ENCODE results near the gene LMF1.
"Not testable (repeated sequence)": the region's sequence is repeated elsewhere in the genome, so short reads cannot be mapped to it uniquely, and the experiment has no call there.

Gene LMF1

GRCh38 chr16:891353-891740 lies 79.4 kb downstream of the LMF1 start:
- DNase-seq = no peak

DNA sequence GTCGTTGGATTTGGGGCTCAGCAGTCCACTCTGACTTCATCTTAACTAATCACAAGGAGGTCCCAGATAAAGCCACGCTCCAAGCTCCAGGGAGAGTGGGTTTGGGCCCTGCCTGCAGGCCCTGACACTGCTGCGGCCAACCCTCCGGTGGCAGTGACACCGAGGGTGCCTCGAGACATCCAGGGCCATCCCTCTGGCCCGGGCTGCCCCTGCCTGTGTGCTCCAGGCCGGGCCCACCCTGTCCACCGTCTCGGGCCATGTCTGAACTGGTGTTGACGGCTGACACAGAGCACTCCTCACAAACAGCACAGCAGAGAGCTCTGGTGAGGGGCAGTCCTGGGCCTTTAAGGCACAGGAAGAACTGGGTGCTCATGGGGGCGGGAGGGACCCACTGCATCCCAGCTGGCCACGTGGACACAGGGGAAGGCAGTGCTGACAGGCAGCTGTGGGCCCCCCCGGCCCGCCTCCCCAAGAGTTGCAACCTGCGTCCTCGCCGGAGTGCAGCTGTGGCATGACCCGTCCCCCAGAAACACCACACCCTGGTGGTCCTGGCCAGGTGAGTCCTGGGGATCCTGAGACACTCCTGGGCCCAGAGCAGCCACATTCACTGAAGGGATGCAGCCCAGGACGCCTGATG lies 80.0 kb downstream of the LMF1 start:
- DNase-seq = no peak

- no peak for DNase-seq
Measured at GRCh38 chr16:890217-890616, 80.6 kb downstream of the LMF1 start.

GRCh38 chr16:889586-889985 lies 81.2 kb downstream of the LMF1 start:
- DNase-seq = no peak

DNA sequence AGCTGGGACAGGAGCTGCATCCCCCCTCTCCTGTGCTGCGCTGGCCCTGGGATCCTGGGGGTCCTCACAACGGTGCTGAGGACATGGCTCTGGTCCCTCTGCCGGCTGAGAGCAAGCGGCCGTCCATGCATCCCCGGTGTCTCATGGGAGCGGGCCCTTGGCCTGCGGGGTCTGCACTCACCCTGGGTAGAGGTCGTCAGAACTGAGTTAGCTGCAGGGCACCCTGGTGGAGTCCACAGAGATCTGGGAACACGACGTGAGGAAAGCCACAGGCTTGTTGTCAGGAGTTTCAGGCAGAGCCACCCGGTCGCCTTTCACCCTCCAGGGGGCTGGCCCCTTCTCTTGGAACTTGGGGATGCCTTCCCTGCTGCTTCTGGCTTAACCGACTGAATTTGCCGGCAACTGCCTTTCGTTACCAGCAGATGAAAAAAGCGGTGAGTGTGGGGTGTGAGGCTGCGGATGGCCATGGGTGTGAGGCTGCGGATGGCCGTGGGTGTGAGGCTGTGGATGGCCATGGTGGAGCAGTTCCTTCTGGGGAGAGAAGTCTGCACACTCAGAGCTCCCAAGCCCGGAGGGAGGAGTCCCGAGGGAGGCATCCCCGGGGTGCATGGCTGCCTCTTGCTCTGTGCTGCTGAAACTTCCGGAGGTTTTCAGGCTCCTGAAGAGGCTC lies 81.7 kb downstream of the LMF1 start:
- DNase-seq = no peak

- DNase-seq = not testable (repeated sequence)
Measured at GRCh38 chr16:888456-888855, 82.3 kb downstream of the LMF1 start.

DNA sequence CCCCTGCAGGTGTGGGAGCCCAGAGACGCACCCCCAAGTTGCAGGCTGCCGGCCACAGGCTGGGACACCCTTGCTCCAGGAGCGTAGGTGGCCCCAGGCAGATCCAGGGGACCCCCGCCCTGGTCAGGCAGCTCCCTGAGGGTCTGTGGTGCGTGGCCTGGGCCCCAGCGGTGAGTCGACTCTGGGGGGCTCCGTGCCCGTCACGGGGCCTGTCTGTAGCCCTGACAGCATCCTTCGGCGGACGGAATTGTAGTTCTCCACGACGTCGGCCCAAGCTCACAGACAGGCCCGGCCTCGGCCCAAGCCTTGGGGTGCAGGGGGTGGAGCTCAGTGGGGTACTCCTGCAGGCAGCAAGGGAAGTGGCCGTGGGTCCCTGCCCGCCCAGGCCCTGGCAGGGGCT lies 82.9 kb downstream of the LMF1 start:
- DNase-seq = no peak

- DNase-seq = no peak
Measured at GRCh38 chr16:886802-887731, 83.7 kb downstream of the LMF1 start.

DNA sequence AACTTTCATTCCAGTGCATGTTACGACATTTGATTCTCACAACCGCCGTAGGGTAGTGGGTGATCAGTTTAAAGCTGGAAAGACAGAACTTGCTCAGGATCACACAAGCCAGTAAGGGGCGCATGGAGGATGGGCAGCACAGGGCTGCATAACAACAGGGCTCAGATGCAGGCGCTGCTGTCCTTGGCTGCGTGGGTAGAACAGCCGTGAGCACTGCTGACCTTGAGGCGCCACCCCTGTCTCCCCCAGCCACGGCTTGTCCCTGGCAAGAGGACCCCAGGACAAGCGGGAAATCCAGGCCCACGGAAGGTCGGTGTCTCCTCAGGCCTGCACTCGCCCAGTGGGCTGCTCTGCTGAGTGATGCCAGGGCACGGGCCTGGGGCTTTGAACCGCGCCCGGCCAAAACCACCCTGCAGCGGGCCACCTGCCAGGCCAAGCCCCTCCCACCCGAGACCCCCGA lies 84.7 kb downstream of the LMF1 start:
- DNase-seq = no peak

GRCh38 chr16:885391-885790 lies 85.4 kb downstream of the LMF1 start:
- no peak for DNase-seq

DNA sequence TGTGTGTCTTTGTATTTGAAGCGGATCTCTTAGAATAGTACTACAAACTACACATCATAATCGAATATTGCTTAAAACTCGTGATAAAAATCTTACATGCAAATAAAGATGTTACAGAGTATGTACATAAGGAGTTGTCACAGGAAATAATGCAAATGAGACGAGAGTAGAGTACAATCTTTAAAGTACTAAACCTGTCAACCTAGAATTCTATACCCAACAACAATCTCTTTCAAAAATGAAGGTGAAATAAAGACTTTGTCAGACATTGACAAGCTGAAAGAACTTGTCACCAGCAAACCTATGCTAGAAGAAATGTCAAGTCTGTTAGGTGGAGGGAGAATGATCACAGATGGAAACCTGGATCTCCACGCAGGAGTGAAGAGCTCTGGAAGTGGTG lies 86.6 kb downstream of the LMF1 start:
- no peak for DNase-seq

DNA sequence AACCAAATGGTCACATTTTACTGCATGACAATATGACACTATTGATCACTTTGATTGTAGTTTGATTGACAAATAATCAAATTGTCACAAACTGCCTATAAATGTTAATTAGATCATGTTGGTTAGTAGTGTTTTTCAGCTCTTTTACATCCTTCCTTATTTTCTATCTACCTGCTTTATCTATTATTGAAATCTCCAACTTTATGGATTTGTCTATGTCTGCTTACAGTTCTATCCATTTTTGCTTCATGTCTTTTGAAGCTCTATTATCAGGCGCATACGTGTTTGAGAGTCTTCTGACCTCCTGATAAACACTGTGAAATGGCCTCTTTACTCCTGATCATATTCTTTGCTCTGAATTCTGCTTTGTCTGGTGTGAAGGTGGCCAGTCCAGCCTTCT lies 87.0 kb downstream of the LMF1 start:
- DNase-seq = no peak

GRCh38 chr16:883340-883739 lies 87.4 kb downstream of the LMF1 start:
- DNase-seq = no peak

DNA sequence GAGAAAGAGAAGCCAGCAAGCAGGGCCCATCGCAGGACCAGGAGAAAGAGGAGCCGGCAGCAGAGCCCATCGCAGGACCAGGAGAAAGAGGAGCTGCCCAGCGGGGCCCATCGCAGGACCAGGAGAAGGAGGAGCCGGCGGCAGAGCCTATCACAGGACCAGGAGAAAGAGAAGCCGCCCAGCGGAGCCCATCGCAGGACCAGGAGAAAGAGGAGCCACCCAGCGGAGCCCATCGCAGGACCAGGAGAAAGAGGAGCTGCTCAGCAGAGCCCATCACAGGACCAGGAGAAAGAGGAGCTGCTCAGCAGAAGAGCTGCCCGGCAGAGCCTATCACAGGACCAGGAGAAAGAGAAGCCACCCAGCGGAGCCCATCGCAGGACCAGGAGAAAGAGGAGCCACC lies 88.1 kb downstream of the LMF1 start:
- not testable (repeated sequence) for DNase-seq

- no peak for DNase-seq
Measured at GRCh38 chr16:882256-882655, 88.5 kb downstream of the LMF1 start.

GRCh38 chr16:881219-882097 lies 89.3 kb downstream of the LMF1 start:
- DNase-seq = no peak

DNA sequence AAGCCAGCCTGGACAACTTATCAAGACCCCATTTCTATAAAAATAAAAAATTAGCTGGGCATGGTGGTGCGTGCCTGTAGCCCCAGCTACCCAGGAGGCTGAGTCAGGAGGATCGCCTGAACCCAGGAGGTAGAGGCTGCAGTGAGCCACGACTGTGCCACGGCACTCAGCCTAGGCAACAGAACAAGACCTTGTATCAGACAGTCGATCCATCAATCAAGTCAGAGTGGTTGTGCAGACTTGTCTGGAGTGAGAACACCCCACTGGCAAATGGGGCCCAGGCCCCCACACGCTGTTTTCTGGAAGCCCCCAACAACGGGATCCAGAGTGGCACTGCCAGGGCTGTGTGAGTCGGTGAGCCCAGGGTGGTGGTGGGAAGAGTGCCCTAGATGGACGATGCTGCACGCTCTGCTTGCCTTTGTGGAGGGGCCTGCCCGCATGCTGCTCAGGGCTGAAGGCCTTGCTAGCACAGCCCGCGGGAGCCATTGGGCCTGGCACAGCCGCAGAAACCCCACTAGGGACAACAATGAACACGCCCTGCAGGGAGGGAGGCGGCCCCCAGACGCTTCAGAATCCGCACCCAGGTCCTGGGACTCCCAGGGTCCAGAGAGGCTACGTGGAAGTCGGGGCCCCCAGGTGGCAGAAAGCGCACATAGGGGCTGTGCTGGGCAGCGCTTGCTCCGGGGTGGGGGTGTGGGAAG lies 90.2 kb downstream of the LMF1 start:
- no peak for DNase-seq

- DNase-seq = no peak
Measured at GRCh38 chr16:879986-880385, 90.8 kb downstream of the LMF1 start.

GRCh38 chr16:879461-879861 lies 91.3 kb downstream of the LMF1 start:
- no peak for DNase-seq

GRCh38 chr16:878886-879285 lies 91.9 kb downstream of the LMF1 start:
- DNase-seq = no peak

DNA sequence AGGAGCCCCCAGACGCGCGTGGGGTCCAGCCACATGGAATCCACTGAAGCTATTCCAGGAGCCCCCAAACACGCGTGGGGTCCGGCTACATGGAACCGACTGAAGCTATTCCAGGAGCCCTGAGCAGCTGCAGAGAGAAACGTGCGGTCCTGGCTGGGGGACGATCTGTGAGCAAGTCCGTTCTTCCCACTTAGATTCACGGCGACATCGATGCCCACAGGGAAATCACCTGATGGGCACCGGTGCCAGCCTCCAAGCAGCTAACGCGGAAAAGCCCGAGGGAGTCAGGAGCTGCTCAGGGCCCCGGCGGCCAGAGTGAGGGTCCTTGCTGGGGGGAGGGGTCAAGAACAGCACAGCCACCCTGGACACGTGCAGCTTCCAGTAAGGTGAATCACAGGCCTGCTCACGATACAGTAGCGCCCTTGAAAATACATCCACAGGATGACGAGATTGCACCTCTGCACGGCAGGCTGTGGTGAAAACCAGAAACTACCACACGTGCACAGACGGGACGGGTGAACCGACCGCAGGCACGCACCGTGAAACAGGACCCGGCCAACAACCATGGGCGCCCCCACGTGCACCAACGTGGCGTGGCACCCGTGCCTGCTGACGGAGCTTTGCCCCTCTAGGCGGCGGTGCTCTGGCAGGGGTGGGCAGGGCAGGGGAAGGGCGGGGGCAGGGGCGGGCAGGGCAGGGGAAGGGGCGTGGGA lies 92.6 kb downstream of the LMF1 start:
- DNase-seq = peak; percentile 49

Measured in stimulated activated CD8-positive, alpha-beta memory T cell treated with anti-CD3 and anti-CD28 coated beads, Interleukin-4, amount 100 ng/mL, for 48 hours (primary cell).